ENCODE measurements around the gene HOMER3.

HOMER3 gene

GRCh38 chr19:18908917-18909619 is 31.9 kb downstream of the HOMER3 start:
- no peak overlapping the region for H3K27ac ChIP-seq (ENCODE audit: low read length)
- H3K27me3 ChIP-seq (ENCODE audit: low read depth, low read length), result no peaks in the 10 kb centered on the region
- no peak overlapping the region for H3K4me2 ChIP-seq (ENCODE audit: low read length)
- no peak overlapping the region for H3K9ac ChIP-seq (ENCODE audit: low read length)
- no peaks in the 10 kb centered on the region for H3K9me3 ChIP-seq (ENCODE audit: insufficient read depth, low read length)
- no peaks in the 10 kb centered on the region for H3K4me1 ChIP-seq (ENCODE audit: low read length)
- H3K36me3 ChIP-seq (replicated peaks; ENCODE audit: low read depth, low read length), result peaks cover 37% of the 10 kb centered on the region
- H2AFZ ChIP-seq (ENCODE audit: low read depth, low read length), result no peak overlapping the region
- peaks cover 11% of the 10 kb centered on the region; the same call in 1 of the 2 replicates for H4K20me1 ChIP-seq (ENCODE audit: insufficient read depth, low read length)
- TF ChIP-seq EZH2phosphoT487 (IDR thresholded peaks at IDR 0.05; ENCODE audit: low read depth) (no peak), CTCF (IDR thresholded peaks at IDR 0.05; ENCODE audit: low read depth, low read length) (no peak)
- H3K79me2 ChIP-seq (ENCODE audit: low read length), result peaks cover 15% of the 10 kb centered on the region
- no peak overlapping the region for H3K4me3 ChIP-seq (ENCODE audit: low read length)

- peaks cover 18% of the 10 kb centered on the region for H3K36me3 ChIP-seq (replicated peaks; ENCODE audit: low read depth, low read length)
- H3K4me2 ChIP-seq (ENCODE audit: low read length), result no peak overlapping the region
- H3K27ac ChIP-seq (ENCODE audit: low read length), result no peak overlapping the region
- no peaks in the 10 kb centered on the region for H3K4me1 ChIP-seq (ENCODE audit: low read length)
- no peaks in the 10 kb centered on the region for H3K79me2 ChIP-seq (ENCODE audit: low read length)
- H2AFZ ChIP-seq (ENCODE audit: low read depth, low read length), result no peak overlapping the region
- H4K20me1 ChIP-seq (ENCODE audit: insufficient read depth, low read length), result peaks cover 3% of the 10 kb centered on the region
- H3K27me3 ChIP-seq (ENCODE audit: low read depth, low read length), result no peaks in the 10 kb centered on the region
- no peaks in the 10 kb centered on the region for H3K9me3 ChIP-seq (ENCODE audit: insufficient read depth, low read length)
- TF ChIP-seq CTCF (IDR thresholded peaks at IDR 0.05; ENCODE audit: low read depth, low read length), result no peak
- no peak for TF ChIP-seq EZH2phosphoT487 (IDR thresholded peaks at IDR 0.05; ENCODE audit: low read depth)
- H3K9ac ChIP-seq (ENCODE audit: low read length), result no peak overlapping the region
- H3K4me3 ChIP-seq (ENCODE audit: low read length), result no peak overlapping the region
These were observed 34.2 kb downstream of the HOMER3 start for GRCh38 chr19:18906605-18907519.

GRCh38 chr19:18905513-18906236 is 35.3 kb downstream of the HOMER3 start:
- H3K9ac ChIP-seq (ENCODE audit: low read length), result no peak overlapping the region
- no peak overlapping the region for H3K4me3 ChIP-seq (ENCODE audit: low read length)
- H3K79me2 ChIP-seq (ENCODE audit: low read length), result no peaks in the 10 kb centered on the region
- no peaks in the 10 kb centered on the region for H3K9me3 ChIP-seq (ENCODE audit: insufficient read depth, low read length)
- peaks cover 27% of the 10 kb centered on the region for H3K36me3 ChIP-seq (replicated peaks; ENCODE audit: low read depth, low read length)
- no peaks in the 10 kb centered on the region for H3K4me1 ChIP-seq (ENCODE audit: low read length)
- no peaks in the 10 kb centered on the region for H3K27me3 ChIP-seq (ENCODE audit: low read depth, low read length)
- H2AFZ ChIP-seq (ENCODE audit: low read depth, low read length), result no peak overlapping the region
- TF ChIP-seq EZH2phosphoT487 (IDR thresholded peaks at IDR 0.05; ENCODE audit: low read depth) (no peak), CTCF (IDR thresholded peaks at IDR 0.05; ENCODE audit: low read depth, low read length) (no peak)
- no peak overlapping the region for H3K27ac ChIP-seq (ENCODE audit: low read length)
- H4K20me1 ChIP-seq (ENCODE audit: insufficient read depth, low read length), result peaks cover 3% of the 10 kb centered on the region
- H3K4me2 ChIP-seq (ENCODE audit: low read length), result no peak overlapping the region

Data from OCI-LY3 (cell line).